Suprapubic skin (tissue), 4 donors: Measurements from ENCODE around the gene LPCAT3.

ENCODE experiments used
- EP300 ChIP-seq: sonication (generic); formaldehyde crosslinking; IDR thresholded peaks from one replicate; pipeline ENCODE4 v1.6.1; 2017; ENCODE audit warnings: antibody characterized with exemption
- POLR2A ChIP-seq, 2 donors: fragments of 450-650 bp; IDR thresholded peaks; one replicate each; pipeline ENCODE4 v1.6.1; 2017; ENCODE audit warnings: antibody characterized with exemption in 2 of 2, mild to moderate bottlenecking in 2 of 2, moderate library complexity in 2 of 2
- POLR2AphosphoS5 ChIP-seq, 3 donors: sonication (generic); formaldehyde crosslinking; IDR thresholded peaks; one replicate each; pipeline ENCODE4 v1.6.1; 2017; ENCODE audit warnings: antibody characterized with exemption in 3 of 3
- TF ChIP-seq, protein P1 (sequence below), 2 donors: fragments of 200-600 bp in 1 of 2; fragments of 450-650 bp in 1 of 2; sonication (generic) in 1 of 2; IDR thresholded peaks; one replicate each; pipeline ENCODE4 v1.5.1; 2016 to 2019; ENCODE audit warnings: antibody characterized with exemption in 2 of 2, mild to moderate bottlenecking in 1 of 2, moderate library complexity in 1 of 2

DNA sequence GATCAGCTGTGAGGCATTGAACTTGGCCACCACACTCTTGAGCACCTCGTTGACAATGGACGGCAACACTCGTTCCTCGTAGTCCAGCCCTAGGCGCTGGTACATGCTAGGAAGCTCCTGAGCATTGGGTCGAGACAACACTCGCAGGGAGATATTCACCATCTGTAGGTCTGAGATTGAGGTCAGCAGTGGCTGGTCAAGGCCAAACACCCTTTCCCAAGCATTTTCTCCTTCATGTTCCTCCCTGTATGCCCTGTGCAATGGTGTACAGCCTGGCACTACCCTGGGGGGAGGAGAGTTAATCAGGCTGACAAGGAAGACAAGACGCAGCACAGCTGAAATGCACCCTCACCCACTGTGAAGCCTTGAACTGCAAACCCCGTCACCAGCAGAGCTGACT is 49.9 kb downstream of the LPCAT3 start:
- TF ChIP-seq, protein P1, sequence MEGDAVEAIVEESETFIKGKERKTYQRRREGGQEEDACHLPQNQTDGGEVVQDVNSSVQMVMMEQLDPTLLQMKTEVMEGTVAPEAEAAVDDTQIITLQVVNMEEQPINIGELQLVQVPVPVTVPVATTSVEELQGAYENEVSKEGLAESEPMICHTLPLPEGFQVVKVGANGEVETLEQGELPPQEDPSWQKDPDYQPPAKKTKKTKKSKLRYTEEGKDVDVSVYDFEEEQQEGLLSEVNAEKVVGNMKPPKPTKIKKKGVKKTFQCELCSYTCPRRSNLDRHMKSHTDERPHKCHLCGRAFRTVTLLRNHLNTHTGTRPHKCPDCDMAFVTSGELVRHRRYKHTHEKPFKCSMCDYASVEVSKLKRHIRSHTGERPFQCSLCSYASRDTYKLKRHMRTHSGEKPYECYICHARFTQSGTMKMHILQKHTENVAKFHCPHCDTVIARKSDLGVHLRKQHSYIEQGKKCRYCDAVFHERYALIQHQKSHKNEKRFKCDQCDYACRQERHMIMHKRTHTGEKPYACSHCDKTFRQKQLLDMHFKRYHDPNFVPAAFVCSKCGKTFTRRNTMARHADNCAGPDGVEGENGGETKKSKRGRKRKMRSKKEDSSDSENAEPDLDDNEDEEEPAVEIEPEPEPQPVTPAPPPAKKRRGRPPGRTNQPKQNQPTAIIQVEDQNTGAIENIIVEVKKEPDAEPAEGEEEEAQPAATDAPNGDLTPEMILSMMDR (IDR thresholded peaks at IDR 0.05), result no peak
- TF ChIP-seq POLR2A (IDR thresholded peaks at IDR 0.05) (no peak), EP300 (no peak), POLR2AphosphoS5 (IDR thresholded peaks at IDR 0.05) (no peak)
